GM19395 (cell line): ENCODE data around the gene ZSCAN2.
A peak's percentile ranks its signal among the peaks of the same experiment; 100 is the strongest.
"Not testable (repeated sequence)": the region's sequence is repeated elsewhere in the genome, so short reads cannot be mapped to it uniquely, and the experiment has no call there.

ENCODE experiments used
- ATAC-seq: cut with Tn5 transposase; IDR thresholded peaks from one replicate; pipeline ENCODE4 v1.9.1; 2021; ENCODE audit warnings: mild to moderate bottlenecking, moderate library complexity; ENCODE audit not compliant: unreplicated experiment

ZSCAN2 gene

DNA sequence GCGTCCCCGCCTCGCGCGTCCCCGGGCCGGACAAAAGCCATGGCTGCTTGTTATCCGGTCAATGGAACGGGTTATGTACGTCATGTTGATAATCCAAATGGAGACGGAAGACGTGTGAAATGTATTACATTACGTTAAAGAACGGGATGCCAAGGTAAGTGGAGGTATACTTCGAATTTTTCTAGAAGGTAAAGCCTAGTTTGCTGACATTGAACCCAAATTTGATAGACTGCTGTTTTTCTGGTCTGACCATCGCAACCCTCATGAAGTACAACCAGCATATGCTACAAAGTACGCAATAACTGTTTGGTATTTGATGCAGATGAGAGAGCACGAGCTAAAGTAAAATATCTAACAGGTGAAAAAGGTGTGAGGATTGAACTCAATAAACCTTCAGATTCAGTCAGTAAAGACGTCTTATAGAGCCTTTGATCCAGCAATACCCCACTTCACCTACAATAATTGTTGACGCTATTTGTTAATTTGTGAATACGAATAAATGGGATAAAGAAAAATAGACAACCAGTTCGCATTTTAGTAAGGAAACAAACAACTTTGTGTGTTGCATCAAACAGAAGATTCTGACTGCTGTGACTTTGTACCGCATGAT is 33.5 kb downstream of the ZSCAN2 start:
- ATAC-seq = no peak

DNA sequence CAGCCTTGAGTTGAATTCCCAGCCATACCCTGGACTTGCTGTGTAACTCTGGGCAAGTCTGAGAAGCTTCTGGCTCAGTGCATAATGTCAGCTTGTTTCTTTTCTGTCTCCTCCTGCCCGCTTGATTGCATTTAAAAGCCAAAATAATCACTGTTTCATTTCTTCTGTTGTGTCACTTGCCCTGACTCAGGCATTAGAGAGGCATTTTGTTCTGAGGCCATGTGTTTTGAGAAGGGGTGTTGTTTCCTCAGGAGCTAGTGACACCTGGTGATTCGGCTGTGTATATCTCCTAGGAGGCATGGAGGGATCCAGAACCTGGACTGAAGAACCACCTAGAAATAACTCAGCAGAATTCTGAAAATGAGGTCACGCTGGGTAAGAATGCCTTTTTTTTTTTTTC is 37.3 kb downstream of the ZSCAN2 start:
- ATAC-seq = no peak

DNA sequence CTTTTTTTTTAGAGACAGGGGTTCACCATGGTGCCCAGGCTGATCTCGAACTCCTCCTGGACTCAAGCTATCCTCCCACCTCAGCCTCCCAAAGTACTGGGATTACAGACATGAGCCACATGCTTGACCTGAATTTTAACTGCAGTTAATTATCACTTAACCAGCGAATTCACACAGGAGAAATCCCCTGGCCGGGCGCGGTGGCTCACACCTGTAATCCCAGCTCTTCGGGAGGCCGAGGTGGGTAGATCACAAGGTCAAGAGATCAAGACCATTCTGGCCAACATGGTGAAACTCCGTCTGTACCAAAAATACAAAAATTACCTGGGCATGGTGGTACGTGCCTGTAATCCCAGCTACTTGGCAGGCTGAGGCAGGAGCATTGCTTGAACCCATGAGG is 41.1 kb downstream of the ZSCAN2 start:
- ATAC-seq = not testable (repeated sequence)

DNA sequence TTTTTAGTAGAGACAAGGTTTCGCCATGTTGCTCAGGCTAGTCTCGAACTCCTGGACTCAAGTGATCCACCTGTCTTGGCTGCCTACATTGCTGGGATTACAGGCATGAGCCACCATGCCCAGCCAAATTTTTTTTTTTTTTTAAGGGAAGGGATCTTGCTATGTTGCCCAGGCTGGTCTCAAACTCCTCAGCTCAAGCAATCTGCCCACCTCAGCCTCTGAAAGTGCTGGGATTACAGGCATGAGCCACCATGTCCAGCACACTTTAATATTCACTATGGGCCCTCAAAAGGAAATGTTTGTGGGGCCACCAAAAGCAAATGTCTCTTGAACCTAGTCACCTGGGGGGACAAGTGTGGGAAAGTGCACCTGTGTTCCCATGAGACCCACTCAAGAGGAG is 41.8 kb downstream of the ZSCAN2 start:
- not testable (repeated sequence) for ATAC-seq

DNA sequence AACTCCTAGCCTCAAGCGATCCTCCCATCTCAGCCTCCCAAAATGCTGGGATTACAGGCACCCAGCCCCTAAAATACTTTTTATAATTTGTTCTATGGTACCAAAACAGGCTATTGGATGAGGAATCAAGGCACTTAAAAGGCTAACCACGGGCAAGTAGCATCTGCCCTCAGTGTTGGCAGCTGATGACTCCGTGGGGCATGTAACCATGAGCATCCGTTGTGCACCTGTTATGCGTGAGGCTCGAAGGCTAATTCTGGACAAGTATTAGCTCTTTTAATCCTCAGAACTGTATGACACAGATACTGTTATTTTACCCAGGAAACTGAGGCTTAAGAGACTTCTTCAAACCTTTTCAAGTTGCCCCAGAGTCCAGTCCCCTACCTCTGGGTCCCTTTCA is 43.0 kb downstream of the ZSCAN2 start:
- ATAC-seq = no peak

DNA sequence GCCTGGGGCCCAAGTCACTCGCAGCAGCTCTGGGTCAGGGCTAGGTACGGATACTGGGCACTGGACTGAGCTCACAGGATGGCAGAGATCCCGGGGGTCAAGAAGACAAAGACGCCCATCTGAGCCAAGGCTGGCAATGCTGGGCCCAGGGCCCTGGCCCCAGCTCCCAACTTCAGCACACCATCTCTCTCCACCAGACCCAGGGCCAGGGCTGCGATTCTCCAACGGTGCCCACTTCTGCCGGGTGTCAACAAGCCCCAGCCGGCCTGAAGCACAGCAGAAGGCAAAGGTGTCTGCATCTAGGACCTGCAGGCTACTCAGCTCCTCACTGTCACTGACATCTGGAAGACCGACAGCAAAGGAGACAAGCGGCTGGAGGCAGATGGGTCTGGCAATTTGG is 44.7 kb downstream of the ZSCAN2 start:
- ATAC-seq = no peak

DNA sequence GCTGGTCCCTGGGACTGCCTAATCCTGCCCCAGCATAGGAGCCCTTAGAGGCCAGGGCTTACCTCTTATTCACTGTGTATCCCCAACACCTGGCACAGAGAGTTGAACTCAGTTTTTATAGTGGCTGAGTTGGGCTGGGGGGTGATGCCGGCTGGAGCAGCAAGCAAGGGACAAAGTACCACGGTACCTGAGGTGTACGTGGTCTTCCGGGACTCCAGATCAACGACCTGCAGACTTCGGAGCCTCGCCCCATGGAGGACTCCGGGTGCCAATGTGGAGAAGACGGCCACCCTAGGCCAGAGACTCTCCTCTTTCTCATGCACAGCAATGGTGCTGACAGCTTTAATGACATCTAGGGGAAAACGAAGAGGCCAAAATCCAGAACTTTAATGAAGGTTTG is 45.2 kb downstream of the ZSCAN2 start:
- ATAC-seq = no peak

DNA sequence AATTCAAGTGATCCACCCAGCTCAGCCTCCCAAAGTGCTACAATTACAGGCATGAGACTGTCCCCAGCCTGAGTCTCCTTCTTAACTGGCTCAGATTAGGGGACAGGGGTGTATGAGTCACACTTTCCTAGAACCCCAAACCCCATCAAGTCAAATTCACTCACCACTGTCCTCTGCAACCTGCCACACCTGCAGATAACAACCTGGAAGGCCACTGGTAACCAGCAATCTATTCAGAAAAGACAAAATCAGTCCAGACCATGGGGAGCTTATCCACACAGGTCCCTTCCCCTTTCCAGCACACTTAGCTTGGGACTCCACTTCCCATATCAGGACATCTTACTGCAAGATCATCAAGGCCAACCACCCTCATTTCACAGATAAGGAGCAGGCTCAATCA is 46.9 kb downstream of the ZSCAN2 start:
- ATAC-seq = no peak

DNA sequence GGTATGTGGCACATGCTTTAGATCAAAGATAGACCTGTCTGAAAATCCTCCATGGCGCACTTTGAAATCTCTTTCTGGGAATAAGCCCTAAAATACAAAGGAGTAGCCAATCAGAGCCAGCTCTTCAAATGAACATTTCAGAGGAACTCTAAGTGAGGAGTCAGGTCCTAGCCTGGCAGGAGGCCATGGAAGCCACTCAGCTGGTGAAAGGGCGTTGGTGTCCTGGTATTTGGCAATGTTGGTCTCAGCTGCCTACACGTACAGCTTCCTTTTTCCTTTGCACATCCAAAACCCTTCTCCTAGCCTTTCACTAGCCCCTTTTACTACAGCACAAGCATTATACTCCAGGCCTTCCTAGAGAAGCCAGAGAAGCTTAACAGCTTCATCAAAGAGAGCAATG is 47.7 kb downstream of the ZSCAN2 start:
- no peak for ATAC-seq

DNA sequence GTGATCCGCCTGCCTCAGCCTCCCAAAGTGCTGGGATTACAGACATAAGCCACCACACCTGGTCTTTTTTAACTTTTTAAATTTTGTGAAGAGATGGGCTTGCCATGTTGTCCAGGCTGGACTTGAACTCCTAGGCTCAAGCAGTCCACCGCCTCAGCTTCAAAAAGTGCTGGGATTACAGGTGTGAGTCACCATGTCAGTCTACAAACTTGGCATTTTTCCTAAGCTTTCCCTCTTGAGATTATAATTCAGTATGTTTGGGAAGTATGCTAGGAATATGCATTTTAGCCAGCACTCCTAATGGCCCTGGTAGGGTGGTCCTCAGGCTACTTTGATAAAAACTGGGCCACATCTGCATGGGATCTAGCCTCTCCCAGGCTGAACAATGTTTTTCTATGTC is 48.9 kb downstream of the ZSCAN2 start:
- no peak for ATAC-seq

DNA sequence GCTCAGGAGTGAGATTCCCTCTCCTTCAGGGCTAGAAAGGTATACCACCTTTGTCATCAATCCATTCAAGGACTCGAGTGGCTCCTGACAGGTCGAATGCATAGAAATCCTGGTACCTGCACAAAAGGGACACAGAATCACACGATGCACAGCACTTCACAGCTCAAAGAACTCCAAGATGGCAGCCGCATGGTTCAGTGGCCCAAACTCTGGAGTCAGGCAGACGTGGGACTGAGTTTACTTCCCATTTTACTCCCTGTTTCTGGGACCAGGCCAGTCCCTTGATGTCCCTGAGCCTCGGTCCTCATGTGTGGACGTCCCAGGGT is 52.7 kb downstream of the ZSCAN2 start:
- no peak for ATAC-seq

DNA sequence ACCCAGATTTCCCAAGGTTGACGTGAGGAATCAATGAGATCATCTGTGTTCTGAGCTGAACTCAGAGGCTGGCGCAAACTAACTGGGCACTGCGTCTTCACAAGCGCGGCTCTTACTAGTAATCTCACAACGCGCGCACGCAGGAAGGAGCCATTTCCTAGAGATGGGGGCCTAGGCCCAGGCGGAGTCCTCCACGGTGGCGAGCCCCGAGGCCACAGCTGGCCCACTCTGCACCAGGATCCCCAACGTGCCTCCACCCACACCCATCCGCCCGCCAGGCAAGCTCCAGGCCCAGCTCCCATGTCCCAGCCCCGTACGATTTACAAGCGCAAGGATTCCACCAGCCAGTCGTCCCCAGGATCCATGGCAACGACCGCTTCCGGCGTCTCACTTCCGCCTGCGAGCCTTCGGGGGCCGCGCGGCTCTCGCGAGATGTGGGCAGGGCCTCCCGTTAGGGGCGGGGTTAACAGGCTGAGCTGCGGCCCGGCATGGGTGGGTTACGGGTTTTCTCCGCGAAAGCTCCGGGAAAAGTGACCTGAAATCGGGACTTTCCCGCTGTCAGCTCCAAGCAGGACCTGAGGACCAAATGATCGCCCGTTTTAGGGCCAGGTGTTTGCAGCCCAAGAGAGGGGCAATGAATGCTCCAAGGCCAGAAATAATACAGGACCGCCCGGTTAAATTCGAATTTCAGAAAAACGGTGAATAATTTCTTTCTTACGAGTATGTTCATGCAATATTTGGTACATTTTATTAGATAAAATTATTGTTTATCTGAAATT is 53.3 kb downstream of the ZSCAN2 start, which contains the start of gene WDR73:
Gene WDR73, minus strand, starts transcription at position 374 of the 779 bp plus-strand sequence. Its CDS starts 9 bp downstream, at position 365.
- ATAC-seq = peak; percentile 85

DNA sequence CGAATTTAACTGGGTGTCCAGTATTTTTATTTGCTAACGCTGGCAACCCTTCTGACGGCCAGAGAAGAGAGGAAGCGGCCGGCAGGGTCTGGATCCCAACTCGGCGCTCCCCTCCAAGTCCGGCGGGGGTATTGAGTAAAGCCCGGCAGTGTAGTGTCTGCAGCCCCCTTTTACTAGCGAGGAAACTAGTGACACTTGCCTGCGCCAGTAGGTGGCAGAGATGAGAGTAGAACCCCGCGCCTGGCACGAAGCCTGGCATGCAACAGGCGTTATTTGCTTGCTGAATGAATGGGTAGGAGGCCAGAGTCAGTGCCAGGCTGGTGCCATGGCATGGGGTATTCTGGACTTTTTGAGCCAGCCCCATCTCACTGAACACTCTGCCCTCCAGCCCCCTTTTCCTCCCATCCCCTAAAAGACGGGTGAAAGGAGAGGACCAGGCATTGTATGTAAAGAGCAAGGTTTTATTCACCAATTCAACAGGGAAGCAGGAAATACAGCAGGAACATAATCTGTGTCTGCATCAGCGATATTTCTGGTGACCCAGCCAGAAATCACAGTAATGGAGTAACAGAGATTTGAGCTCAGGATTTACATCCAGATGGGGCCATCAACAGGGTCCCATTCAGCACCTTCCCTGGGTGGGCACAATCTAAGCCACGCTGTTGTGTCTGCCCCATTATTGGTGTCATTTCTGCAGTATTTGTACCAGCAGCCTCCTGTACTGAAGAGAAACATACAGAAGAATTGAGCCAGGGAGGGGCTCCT is 54.1 kb downstream of the ZSCAN2 start:
- ATAC-seq = no peak

DNA sequence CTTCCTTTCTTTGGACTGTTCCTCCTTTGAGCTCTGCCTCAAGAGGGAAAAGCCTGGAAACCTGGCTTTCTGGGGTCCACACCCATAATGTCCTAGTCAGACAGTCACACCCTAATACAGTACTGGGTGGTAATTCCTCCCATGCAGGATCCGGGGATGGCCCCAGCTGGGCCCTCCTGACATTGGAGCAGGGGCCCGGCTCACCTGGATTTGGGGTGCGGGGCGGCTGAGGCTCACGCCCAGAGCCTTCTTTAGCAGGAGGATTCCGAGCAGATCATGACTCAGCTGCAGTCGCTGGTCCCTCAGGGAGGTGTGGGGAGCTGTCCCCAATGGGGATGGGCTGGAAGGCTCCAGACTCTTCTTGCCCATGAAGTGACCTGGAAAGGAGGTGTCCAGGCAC is 56.2 kb downstream of the ZSCAN2 start:
- ATAC-seq = no peak

DNA sequence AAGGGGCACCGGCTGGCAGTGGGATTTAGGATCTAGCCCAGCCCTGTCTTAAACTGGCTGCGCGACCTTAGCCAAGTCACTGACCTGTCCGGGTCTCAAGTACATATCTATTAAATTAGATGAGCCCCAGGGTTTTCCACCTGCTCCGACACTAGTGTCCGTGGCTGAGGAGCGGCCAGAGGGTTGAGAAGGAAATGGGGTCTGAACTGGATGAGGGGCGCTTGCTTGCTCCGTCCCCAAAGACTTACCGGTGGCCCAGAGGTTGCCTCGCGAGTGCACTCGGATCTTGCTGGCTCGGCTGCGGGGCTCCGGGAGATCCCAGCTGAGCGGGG is 56.9 kb downstream of the ZSCAN2 start:
- ATAC-seq = no peak

DNA sequence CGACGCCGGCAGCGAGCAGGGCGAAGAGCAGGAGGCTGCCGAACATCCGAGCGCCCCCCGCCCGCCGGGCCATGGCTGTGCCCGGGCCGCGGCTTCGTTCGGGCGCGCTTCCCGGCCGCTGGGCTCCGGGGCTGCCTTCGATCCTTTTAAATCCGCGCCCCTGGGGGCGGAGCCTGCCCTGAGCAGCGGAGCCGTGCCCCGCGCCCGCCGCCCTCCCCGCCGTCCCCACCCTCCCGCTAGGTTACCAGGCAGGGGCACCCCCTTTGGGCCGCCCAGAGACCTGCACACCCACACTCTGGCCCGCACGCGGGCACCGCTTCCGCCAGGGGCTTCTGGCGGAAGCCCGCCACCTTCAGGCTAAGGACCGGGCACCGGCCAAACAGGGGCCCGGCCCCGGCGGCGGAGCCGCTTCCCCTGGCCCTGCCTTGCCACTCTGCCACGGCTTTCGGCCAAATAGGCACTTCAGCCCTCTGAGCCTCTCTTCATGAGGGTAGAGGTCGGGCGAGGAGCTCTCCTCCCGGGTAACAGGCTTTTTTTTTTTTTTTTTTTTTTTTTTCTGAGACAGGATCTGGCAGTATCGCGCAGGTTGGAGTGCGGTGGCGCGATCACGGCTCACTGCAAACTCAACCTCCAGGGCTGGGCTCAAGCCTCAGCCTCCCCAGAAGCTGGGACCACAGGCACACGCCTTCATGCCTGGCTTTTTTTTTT is 57.4 kb downstream of the ZSCAN2 start, which contains the start of gene NMB:
Gene NMB, minus strand, starts transcription at position 120 of the 708 bp plus-strand sequence. Its CDS starts 47 bp downstream, at position 73.
- ATAC-seq = peak; percentile 56

DNA sequence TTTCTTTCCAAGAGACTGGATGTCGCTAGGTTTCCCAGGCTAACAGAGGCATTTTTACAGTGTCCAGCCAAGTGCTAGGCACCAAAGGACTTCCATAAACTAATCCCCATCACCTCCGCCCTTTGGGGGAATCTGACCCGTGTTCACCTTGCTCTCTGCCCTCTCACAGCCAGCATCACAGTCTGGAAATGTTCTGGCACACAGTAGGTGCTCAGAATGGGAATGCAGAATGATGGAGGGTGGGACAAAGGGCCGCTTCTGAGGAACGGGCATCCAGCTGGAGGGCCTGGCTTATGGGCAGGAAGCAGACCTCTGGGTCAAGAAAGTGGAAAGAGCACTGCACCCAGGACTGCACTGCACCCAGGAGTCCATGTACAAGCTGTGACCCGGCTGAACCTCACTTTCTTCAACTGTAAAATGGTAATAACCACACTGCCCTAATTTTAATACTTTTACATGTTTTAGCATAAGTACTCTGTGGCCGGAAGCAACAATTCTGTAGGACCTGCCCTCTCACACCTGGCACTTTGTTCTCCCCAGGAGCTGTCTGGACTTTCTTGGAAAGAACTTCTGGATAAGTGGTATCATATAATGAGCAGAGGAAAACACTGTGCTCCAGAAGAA is 58.1 kb downstream of the ZSCAN2 start:
- no peak for ATAC-seq

DNA sequence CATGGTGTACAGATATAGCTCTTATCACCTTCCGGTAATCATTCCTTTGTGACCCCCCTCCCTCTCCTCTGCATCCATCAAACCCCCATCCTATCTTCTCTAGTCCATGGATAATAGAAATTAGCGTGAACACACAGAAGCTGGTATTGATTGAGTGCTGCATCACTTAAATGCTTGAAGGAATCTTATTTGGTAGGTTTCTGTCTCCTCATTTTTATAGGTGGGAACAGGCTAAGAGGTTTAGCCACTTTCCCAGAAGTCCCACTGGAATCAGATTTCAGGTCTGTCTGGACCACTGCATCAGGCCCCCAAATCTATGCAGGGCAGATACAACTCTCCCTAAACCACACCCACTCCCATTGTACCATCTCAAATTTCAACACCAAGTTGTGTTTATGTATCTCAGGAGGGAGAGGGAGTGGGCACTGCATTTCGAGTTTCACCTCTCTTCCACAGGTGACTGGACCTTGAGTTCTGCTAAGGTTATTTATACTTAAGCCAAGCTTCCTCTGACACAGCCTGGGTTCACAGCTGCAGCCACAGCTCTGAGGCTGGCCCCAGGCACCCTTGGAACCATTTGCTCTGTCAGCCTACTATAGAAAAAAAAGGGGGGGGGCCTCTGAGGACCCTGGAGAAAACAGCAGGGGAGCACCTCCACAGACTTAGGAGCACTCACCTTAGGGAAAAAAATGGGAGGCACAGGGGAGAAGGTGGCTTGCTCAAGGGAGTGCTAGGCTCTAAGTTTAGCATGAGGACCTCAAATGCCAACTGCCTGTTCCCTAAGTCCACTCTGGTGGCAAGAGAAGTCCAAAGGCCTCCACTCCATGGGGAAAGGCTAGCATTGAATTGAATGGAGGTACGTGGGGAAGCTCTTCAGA is 59.3 kb downstream of the ZSCAN2 start:
- ATAC-seq = no peak

DNA sequence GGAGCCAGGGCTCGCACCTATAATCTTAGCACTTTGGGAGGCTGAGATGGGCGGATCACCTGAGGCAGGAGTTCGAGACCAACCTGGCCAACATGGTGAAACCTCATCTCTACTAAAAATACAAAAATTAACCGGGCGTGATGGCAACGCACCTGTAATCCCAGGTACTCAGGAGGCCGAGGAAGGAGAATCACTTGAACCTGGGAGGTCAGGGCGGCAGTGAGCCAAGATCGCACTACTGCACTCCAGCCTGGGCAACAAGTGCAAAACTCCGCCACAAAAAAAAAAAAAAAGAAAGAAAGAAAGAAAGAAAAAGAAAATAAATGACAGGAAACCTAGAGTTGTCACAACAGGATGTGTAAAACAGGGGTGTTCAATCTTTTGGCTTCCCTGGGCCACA is 60.2 kb downstream of the ZSCAN2 start:
- ATAC-seq = no peak

DNA sequence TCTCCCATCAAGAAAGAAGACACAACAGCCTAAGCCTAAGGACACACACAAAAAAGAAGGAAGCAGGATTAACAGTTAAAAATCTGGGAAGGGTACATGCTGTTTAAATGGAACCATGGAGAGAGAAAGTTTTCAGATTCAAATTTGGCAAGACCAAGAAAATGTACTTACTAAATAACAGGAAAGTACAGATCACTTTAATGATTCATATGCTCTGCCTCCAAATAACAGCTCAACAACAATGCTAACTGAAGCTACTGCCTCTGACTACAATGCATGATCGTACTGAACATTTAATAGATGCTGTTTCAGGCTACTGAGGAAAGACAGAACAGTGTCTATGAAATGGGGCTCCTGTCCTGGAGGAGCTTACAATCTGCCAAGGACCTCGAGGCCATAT is 65.6 kb downstream of the ZSCAN2 start:
- ATAC-seq = no peak
